Measurements from ENCODE around the gene DCUN1D4.

DCUN1D4 gene

DNA sequence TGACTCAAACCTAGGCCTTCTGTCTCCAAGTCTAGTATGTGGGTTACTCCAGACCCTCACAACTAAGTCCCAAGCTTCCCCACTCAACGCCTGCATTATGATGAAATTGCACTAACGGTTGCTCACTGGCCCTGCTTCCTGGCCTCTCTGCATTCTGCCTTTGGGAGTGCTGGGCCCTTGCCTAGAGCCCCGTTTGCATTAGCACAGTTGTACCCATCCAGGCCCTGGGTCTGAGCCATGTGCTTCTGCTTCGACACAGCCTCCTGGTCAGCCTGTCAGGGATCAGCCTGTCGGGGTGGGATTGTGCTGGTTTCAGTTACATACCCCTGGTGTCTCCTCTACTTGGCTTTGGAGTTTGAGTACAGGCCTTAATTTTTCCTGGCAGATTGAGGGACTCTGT, 58.4 kb downstream of the DCUN1D4 start:
- H3K4me3 ChIP-seq (replicated peaks in 1 of 2; ENCODE audit: low read depth in 2 of 2, low read length in 2 of 2), result no peak overlapping the region
- DNase-seq (ENCODE audit: low read depth in 2 of 2), result no peak
- TF ChIP-seq, protein P1, sequence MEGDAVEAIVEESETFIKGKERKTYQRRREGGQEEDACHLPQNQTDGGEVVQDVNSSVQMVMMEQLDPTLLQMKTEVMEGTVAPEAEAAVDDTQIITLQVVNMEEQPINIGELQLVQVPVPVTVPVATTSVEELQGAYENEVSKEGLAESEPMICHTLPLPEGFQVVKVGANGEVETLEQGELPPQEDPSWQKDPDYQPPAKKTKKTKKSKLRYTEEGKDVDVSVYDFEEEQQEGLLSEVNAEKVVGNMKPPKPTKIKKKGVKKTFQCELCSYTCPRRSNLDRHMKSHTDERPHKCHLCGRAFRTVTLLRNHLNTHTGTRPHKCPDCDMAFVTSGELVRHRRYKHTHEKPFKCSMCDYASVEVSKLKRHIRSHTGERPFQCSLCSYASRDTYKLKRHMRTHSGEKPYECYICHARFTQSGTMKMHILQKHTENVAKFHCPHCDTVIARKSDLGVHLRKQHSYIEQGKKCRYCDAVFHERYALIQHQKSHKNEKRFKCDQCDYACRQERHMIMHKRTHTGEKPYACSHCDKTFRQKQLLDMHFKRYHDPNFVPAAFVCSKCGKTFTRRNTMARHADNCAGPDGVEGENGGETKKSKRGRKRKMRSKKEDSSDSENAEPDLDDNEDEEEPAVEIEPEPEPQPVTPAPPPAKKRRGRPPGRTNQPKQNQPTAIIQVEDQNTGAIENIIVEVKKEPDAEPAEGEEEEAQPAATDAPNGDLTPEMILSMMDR (IDR thresholded peaks at IDR 0.05; ENCODE audit: low read depth, low read length), result no peak

DNA sequence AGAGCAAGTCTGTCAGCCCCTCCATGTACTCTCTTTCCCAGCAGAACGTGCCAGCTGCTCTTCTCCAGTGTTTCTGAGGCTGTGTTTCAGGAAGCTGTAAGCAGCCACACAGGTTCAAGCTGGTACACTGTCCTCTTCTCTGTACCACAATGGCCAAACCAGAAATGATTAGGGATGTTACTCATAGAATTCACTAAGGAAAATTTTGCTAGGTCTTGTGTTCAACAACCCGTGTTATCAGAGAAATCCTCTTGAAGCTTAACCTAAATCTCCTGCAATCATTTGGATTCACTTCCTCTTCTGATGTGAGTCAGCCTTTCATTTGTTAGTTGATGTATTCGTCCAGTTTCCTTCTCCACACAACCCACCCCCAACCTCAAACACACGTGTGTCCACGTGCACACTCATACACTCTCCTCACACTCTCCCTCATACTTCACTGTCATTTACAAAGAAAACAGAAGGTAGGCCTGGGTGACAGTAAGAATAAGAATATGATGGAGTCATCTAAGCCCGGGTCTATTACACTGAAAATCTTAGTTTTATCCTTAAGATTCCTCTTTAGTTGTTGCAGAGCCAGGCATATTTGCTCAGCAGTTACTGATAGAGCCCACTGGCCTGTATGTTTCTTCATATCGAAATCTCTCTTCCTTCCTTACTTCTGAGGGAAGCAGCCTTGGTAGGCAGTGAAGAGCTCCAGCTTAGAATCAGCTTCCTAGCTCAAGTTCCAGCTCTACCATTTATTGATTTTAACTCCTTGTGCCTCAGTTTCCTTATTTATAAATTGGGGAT, 63.4 kb downstream of the DCUN1D4 start:
- H3K4me3 ChIP-seq (replicated peaks in 1 of 2; ENCODE audit: low read depth in 2 of 2, low read length in 2 of 2), result no peak overlapping the region
- peak; percentile 5 to 28 for DNase-seq (ENCODE audit: low read depth in 2 of 2)
- TF ChIP-seq, protein P1 (IDR thresholded peaks at IDR 0.05; ENCODE audit: low read depth, low read length), result no peak

DNA sequence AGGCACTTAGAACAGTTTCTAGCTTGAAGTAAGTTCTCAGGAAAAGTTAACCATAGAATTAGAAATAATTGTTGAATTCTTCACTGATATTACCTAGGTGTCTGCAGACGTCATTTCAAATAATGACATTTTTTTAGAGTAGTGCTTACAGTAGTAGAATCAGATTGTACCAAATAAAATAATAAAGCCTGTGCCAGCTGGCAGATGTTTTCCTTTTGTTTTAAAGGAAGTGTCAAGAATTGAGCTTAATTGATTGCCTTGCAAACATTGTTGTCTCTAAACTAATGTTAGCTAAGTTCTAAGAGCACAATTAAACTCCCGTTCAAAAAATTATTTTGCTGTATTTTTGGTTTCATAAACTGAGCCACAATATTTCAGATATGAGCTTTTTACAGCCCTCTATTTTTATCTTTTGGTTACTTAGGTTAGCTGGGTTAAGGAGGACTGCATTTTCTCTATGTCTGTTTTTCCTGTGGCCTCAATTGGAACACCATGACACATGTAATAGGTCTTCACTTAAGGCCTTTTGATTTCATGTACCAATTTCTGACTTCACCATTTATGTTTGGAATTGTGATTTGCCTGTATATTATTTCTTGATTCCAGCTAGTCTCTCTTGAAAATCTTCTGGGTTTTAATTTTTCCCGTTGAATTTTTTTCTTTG, 64.2 kb downstream of the DCUN1D4 start:
- TF ChIP-seq, protein P1 (IDR thresholded peaks at IDR 0.05; ENCODE audit: low read depth, low read length), result no peak
- no peak for DNase-seq (ENCODE audit: low read depth in 2 of 2)
- no peak overlapping the region for H3K4me3 ChIP-seq (replicated peaks in 1 of 2; ENCODE audit: low read depth in 2 of 2, low read length in 2 of 2)

DNA sequence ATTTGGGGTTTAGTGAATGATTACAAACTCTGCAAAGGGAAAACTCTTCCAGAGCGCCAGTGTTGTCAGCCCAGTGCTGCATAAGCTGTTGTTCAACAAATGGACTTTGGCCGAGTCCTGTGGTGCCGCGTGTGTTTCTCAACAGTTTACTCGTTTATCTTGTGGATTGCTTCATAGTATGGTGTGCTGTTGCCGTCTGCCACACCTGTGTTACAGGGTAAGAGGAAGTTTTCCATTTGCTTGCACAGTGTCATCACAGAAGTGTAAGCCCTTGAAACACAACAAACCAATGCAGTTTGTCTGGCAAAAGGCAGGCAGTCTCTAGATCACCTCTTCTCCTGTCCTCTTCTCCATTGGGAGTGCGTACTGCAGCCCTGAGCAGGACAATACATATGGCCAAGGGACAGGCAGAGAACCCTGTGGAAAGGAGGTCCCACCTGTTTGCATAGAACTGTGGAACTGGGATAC, 66.3 kb downstream of the DCUN1D4 start:
- TF ChIP-seq, protein P1 (IDR thresholded peaks at IDR 0.05; ENCODE audit: low read depth, low read length), result no peak
- H3K4me3 ChIP-seq (replicated peaks in 1 of 2; ENCODE audit: low read depth in 2 of 2, low read length in 2 of 2), result no peak overlapping the region
- DNase-seq (ENCODE audit: low read depth in 2 of 2), result no peak

DNA sequence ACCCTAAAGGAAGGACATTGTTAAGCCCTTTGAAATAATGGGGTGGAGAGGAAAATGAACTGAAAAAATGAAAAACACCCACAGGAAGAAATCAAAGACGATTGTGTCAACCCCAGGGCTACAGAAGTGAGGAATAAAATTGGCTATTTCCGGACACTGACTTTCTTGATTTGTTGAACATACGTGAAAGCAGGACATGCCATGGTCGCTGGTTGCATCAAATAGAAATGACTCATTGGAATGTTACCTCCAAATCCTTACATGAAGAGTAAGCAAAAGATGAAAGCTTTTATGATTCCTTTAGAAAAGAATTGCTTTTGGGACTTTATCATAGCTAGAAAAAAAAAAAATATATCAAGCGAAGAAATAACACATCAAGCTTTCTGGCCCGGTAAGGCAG, 75.3 kb downstream of the DCUN1D4 start:
- DNase-seq (ENCODE audit: low read depth in 2 of 2), result peak in 1 of 2 donors; percentile 36
- no peak overlapping the region for H3K4me3 ChIP-seq (replicated peaks in 1 of 2; ENCODE audit: low read depth in 2 of 2, low read length in 2 of 2)
- TF ChIP-seq, protein P1 (IDR thresholded peaks at IDR 0.05; ENCODE audit: low read depth, low read length), result no peak

DNA sequence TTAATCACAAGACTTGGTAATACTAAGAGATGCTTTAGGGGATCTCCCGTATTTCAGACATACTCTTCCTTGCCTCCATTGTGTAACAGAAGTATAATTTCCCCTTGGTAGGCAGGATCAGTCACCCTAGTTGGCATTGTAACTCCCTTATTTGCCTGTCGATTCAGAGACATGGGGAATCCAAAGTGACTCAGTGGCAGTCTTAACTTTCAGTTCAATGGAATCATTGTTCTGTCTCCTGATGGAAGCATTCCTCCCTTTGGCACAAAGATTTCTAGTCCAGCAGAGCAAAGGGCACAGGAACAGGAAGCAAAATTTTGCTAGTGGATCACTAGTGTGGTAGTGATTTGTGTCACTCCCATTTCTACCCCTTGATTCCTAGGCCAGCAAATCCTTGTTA, 80.4 kb downstream of the DCUN1D4 start:
- TF ChIP-seq, protein P1 (IDR thresholded peaks at IDR 0.05; ENCODE audit: low read depth, low read length), result no peak
- no peak for DNase-seq (ENCODE audit: low read depth in 2 of 2)
- H3K4me3 ChIP-seq (replicated peaks in 1 of 2; ENCODE audit: low read depth in 2 of 2, low read length in 2 of 2), result no peak overlapping the region

Data from cardiac fibroblast (primary cell).